Mesendoderm (in vitro differentiated cells): ENCODE data around the gene ADAMTSL1.

Source experiments
- DNase-seq: peaks from one replicate; pipeline ENCODE4 v3.0.0; 2013
- H2AK5ac ChIP-seq: 2 replicates; pipeline ENCODE4 v1.6.1; 2013; ENCODE audit warnings: low read length, inconsistent platforms
- H2BK120ac ChIP-seq: 2 replicates; pipeline ENCODE4 v1.6.1; 2013; ENCODE audit warnings: low read depth, mild to moderate bottlenecking, low read length, moderate library complexity, mixed read lengths
- H2BK15ac ChIP-seq: replicated peaks from 2 replicates; pipeline ENCODE4 v1.6.1; 2013; ENCODE audit warnings: low read depth, mild to moderate bottlenecking, moderate library complexity
- H2BK5ac ChIP-seq: 2 replicates; pipeline ENCODE4 v1.6.1; 2013; ENCODE audit warnings: low read length, inconsistent platforms
- H3K18ac ChIP-seq: 2 replicates; pipeline ENCODE4 v1.6.1; 2013; ENCODE audit warnings: mild to moderate bottlenecking, low read length, mixed read lengths
- H3K23ac ChIP-seq: one replicate; pipeline ENCODE4 v1.6.1; 2013; ENCODE audit warnings: low read length
- H3K27ac ChIP-seq: 2 replicates; pipeline ENCODE4 v1.5.1; 2013; ENCODE audit warnings: low read depth, mild to moderate bottlenecking, inconsistent platforms, low read length, moderate library complexity
- H3K27me3 ChIP-seq: 2 replicates; pipeline ENCODE4 v1.6.1; 2013; ENCODE audit warnings: low read length, control low read depth, mild to moderate bottlenecking, inconsistent platforms; ENCODE audit not compliant: insufficient read depth, poor library complexity
- H3K36me3 ChIP-seq: 2 replicates; pipeline ENCODE4 v1.6.1; 2013; ENCODE audit warnings: low read length, inconsistent platforms; ENCODE audit not compliant: control insufficient read depth, insufficient read depth
- H3K4ac ChIP-seq: one replicate; pipeline ENCODE4 v1.6.1; 2013; ENCODE audit warnings: low read depth, mild to moderate bottlenecking, low read length, moderate library complexity
- H3K4me1 ChIP-seq: 2 replicates; pipeline ENCODE4 v1.6.1; 2013; ENCODE audit warnings: low read depth, low read length, inconsistent platforms; ENCODE audit not compliant: control insufficient read depth
- H3K4me2 ChIP-seq: 2 replicates; pipeline ENCODE4 v1.6.1; 2013; ENCODE audit warnings: low read length
- H3K4me3 ChIP-seq: 2 replicates; pipeline ENCODE4 v1.5.1; 2013; ENCODE audit warnings: mild to moderate bottlenecking, low read length
- H3K56ac ChIP-seq: one replicate; pipeline ENCODE4 v1.6.1; 2013; ENCODE audit warnings: low read length
- H3K79me1 ChIP-seq: 2 replicates; pipeline ENCODE4 v1.6.1; 2013; ENCODE audit warnings: low read length, inconsistent platforms
- H3K79me2 ChIP-seq: 2 replicates; pipeline ENCODE4 v1.6.1; 2013; ENCODE audit warnings: mild to moderate bottlenecking, low read length; ENCODE audit not compliant: control insufficient read depth, insufficient read depth
- H3K9ac ChIP-seq: 2 replicates; pipeline ENCODE4 v1.6.1; 2013; ENCODE audit warnings: low read length, inconsistent platforms
- H4K5ac ChIP-seq: one replicate; pipeline ENCODE4 v1.6.1; 2013; ENCODE audit warnings: low read length
- H4K8ac ChIP-seq: one replicate; pipeline ENCODE4 v1.6.1; 2013; ENCODE audit warnings: low read depth, mild to moderate bottlenecking, control low read depth, low read length, moderate library complexity
- WGBS: extraction: QIAGEN DNeasy Blood & Tissue Kit; methylation state at CpG from one replicate; pipeline ENCODE4 v1.1.7; 2013; ENCODE audit warnings: low lambda C conversion rate, missing lambda C conversion rate; ENCODE audit not compliant: insufficient coverage; ENCODE audit errors: extremely low coverage; 5-methylcytosine and 5-hydroxymethylcytosine counted together

ADAMTSL1 gene

GRCh38 chr9:18543406-18544192 is 69.6 kb downstream of the ADAMTSL1 start:
- Histone ChIP-seq H2BK15ac (no peak overlapping the region), H2BK120ac (no peak overlapping the region), H2BK5ac (no peak overlapping the region), H3K27me3 (no peaks in the 10 kb centered on the region), H3K79me2 (no peaks in the 10 kb centered on the region), H3K79me1 (no peaks in the 10 kb centered on the region), H4K5ac (no peak overlapping the region), H3K4me2 (no peak overlapping the region), H3K23ac (no peak overlapping the region), H3K27ac (no peak overlapping the region), H3K18ac (no peak overlapping the region), H3K4me1 (no peaks in the 10 kb centered on the region), H3K4me3 (no peak overlapping the region), H4K8ac (no peak overlapping the region), H3K56ac (no peak overlapping the region), H3K4ac (no peak overlapping the region), H3K36me3 (no peaks in the 10 kb centered on the region), H2AK5ac (no peak overlapping the region), H3K9ac (no peak overlapping the region)
- no peak for DNase-seq
- no CpG with 5 or more reads among the region's 5 CpGs for WGBS

- no peak overlapping the region for H3K4me2 ChIP-seq
- no peak overlapping the region for H3K27ac ChIP-seq
- H3K23ac ChIP-seq: no peak overlapping the region
- no peak overlapping the region for H3K18ac ChIP-seq
- no peak overlapping the region for H3K4ac ChIP-seq
- DNase-seq: no peak
- no peaks in the 10 kb centered on the region for H3K36me3 ChIP-seq
- H2BK120ac ChIP-seq: no peak overlapping the region
- H3K4me3 ChIP-seq: no peak overlapping the region
- H3K79me1 ChIP-seq: no peaks in the 10 kb centered on the region
- whole genome bisulfite sequencing: no CpG with 5 or more reads among the region's 3 CpGs
- no peaks in the 10 kb centered on the region for H3K4me1 ChIP-seq
- no peak overlapping the region for H3K9ac ChIP-seq
- H3K56ac ChIP-seq: no peak overlapping the region
- no peak overlapping the region for H2BK15ac ChIP-seq
- no peak overlapping the region for H4K8ac ChIP-seq
- no peak overlapping the region for H2BK5ac ChIP-seq
- no peaks in the 10 kb centered on the region for H3K79me2 ChIP-seq
- no peak overlapping the region for H4K5ac ChIP-seq
- no peak overlapping the region for H2AK5ac ChIP-seq
- no peaks in the 10 kb centered on the region for H3K27me3 ChIP-seq
These were observed 70.5 kb downstream of the ADAMTSL1 start for GRCh38 chr9:18544456-18544855.

GRCh38 chr9:18545636-18546360 is 71.8 kb downstream of the ADAMTSL1 start:
- Histone ChIP-seq H3K79me2 (no peaks in the 10 kb centered on the region), H3K4me1 (no peaks in the 10 kb centered on the region), H2BK120ac (no peak overlapping the region), H4K5ac (no peak overlapping the region), H3K36me3 (no peaks in the 10 kb centered on the region), H3K27ac (no peak overlapping the region), H2BK5ac (no peak overlapping the region), H2BK15ac (no peak overlapping the region), H4K8ac (no peak overlapping the region), H3K4me2 (no peak overlapping the region), H3K18ac (no peak overlapping the region), H3K9ac (no peak overlapping the region), H3K27me3 (no peaks in the 10 kb centered on the region), H3K23ac (no peak overlapping the region), H3K4ac (no peak overlapping the region), H3K4me3 (no peak overlapping the region), H2AK5ac (no peak overlapping the region), H3K56ac (no peak overlapping the region), H3K79me1 (no peaks in the 10 kb centered on the region)
- WGBS: no CpG with 5 or more reads among the region's 3 CpGs
- DNase-seq: no peak

GRCh38 chr9:18548456-18548855 is 74.5 kb downstream of the ADAMTSL1 start:
- Histone ChIP-seq H3K27ac (no peak overlapping the region), H3K27me3 (no peaks in the 10 kb centered on the region), H4K8ac (no peak overlapping the region), H3K4me3 (no peak overlapping the region), H2BK15ac (no peak overlapping the region), H3K79me2 (no peaks in the 10 kb centered on the region), H3K4ac (no peak overlapping the region), H3K4me1 (no peaks in the 10 kb centered on the region), H2BK5ac (no peak overlapping the region), H3K4me2 (no peak overlapping the region), H3K36me3 (no peaks in the 10 kb centered on the region), H2BK120ac (no peak overlapping the region), H4K5ac (no peak overlapping the region), H3K56ac (no peak overlapping the region), H3K9ac (no peak overlapping the region), H2AK5ac (no peak overlapping the region), H3K23ac (no peak overlapping the region), H3K79me1 (no peaks in the 10 kb centered on the region), H3K18ac (no peak overlapping the region)
- DNase-seq: no peak
- no CpG with 5 or more reads among the region's 1 CpG for WGBS

- no peak overlapping the region for H3K56ac ChIP-seq
- WGBS: no CpG with 5 or more reads among the region's 3 CpGs
- H3K4me1 ChIP-seq: no peaks in the 10 kb centered on the region
- no peak overlapping the region for H3K4me2 ChIP-seq
- no peak overlapping the region for H4K8ac ChIP-seq
- no peak overlapping the region for H4K5ac ChIP-seq
- H3K79me2 ChIP-seq: no peaks in the 10 kb centered on the region
- no peak overlapping the region for H3K4me3 ChIP-seq
- H2AK5ac ChIP-seq: no peak overlapping the region
- no peaks in the 10 kb centered on the region for H3K79me1 ChIP-seq
- no peak overlapping the region for H3K23ac ChIP-seq
- no peaks in the 10 kb centered on the region for H3K27me3 ChIP-seq
- H2BK120ac ChIP-seq: no peak overlapping the region
- H3K36me3 ChIP-seq: no peaks in the 10 kb centered on the region
- no peak overlapping the region for H2BK15ac ChIP-seq
- no peak overlapping the region for H3K4ac ChIP-seq
- DNase-seq: no peak
- no peak overlapping the region for H3K9ac ChIP-seq
- no peak overlapping the region for H3K18ac ChIP-seq
- no peak overlapping the region for H3K27ac ChIP-seq
- H2BK5ac ChIP-seq: no peak overlapping the region
These were observed 75.8 kb downstream of the ADAMTSL1 start for GRCh38 chr9:18549772-18550171.
